Measurements from ENCODE around the gene PTGIS. TPM values are rescaled to one million over a fixed set of nuclear protein-coding genes. Genes with fewer than 3 reads are reported as not detected.

The PTGIS gene
- polyA plus RNA-seq, 2 of the 4 experiments (the other 2 are of a cell fraction) = 0.03 to 0.04 TPM

DNA sequence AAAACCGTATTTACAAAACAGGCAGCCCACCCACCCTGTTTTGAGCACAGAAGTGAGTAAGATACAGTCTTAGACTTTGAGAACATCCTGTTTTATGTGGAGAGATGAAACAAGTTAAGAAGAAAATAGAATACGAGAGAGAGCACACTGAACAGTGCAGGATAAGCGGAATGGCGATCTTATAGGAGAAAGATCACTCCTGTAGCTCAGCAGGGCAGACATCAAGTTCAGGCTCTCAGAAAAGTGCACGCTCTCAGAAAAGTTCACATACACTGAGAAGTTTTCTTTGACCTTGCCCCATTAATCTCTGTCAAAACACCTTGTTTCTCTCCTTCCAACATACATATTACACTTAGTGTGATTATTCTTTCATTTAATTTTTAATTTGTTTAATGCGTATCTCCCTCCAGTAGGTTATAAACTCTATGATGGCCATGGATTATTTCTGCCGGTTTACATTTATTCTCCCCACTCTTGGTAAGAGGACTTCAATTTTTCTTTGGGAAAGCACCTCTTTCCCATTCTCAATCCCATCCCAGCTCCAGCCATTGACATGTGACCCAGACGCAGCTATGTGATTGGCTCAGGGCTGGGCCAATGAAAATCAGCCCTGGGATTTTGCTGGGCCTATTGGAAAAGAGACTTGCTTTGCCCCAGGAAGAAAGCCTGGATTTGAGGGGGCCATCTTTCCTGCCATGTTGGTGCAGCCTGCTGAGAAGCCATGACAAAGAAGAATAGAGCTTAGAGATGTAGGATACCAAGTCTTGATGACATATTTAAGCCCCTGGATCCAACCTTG lies 101.6 kb downstream of the PTGIS start:
- FAIRE-seq (no peak), ATAC-seq (no peak), DNase-seq (ENCODE audit: low read depth in 1 of 2, low spot score in 1 of 2) (no peak)
- Histone ChIP-seq H3K4me1 (no peaks in the 10 kb centered on the region), H3K9me3 (no peaks in the 10 kb centered on the region), H3K4me2 (no peak overlapping the region), H3K4me3 (no peak overlapping the region), H3K27ac (no peak overlapping the region)
- ChIA-PET CTCF (interaction anchor here (1.2 to 4.0 kb wide), 4 partner anchors 10 to 132 kb away, joined by 3 to 21 read pairs (median 5); no protein-coding TSS in a partner anchor), POLR2A (no interaction called here)
- no peak for TF ChIP-seq SMC3 (IDR thresholded peaks at IDR 0.05)
- 0 out of 2 replicates have a peak, but pooled peaks have one; percentile 24 for TF ChIP-seq USF2 (IDR thresholded peaks at IDR 0.05)
- 68% methylated on average over 8 of the region's 8 CpGs for WGBS (ENCODE audit: missing lambda C conversion rate)

- 66% methylated on average over 6 of the region's 7 CpGs for WGBS (ENCODE audit: missing lambda C conversion rate)
- ChIA-PET CTCF (interaction anchor here (0.6 to 4.0 kb wide), 6 partner anchors 10 to 131 kb away, joined by 3 to 21 read pairs (median 5); no protein-coding TSS in a partner anchor), POLR2A (no interaction called here)
- TF ChIP-seq MAFK (IDR thresholded peaks at IDR 0.05; ENCODE audit: partially characterized antibody) (no peak), EHF (CRISPR knock-in tag; IDR thresholded peaks at IDR 0.05) (no peak), POLR2AphosphoS2 (conservative IDR thresholded peaks at IDR 0.05; ENCODE audit: low read length) (no peak), CHD4 (IDR thresholded peaks at IDR 0.05; ENCODE audit: borderline replicate concordance) (no peak), RFX5 (IDR thresholded peaks at IDR 0.05) (no peak), ZC3H11A (IDR thresholded peaks at IDR 0.05) (no peak), HOXA7 (CRISPR knock-in tag; IDR thresholded peaks at IDR 0.05) (no peak), USF2 (IDR thresholded peaks at IDR 0.05) (no peak), MAZ (IDR thresholded peaks at IDR 0.05; ENCODE audit: borderline replicate concordance, low read depth, low read length) (no peak), EP300 (IDR thresholded peaks at IDR 0.05) (no peak), MAX (IDR thresholded peaks at IDR 0.05) (no peak), TFCP2L1 (CRISPR knock-in tag; IDR thresholded peaks at IDR 0.05) (no peak), RNF2 (IDR thresholded peaks at IDR 0.05; ENCODE audit: borderline replicate concordance, low read depth) (no peak)
- Histone ChIP-seq H3K4me2 (no peak overlapping the region), H3K4me1 (0 out of 3 replicates have a peak, but pooled peaks cover 7% of the 10 kb centered on the region), H3K27ac (no peak overlapping the region), H3K9me3 (no peaks in the 10 kb centered on the region), H3K4me3 (no peak overlapping the region)
- no peak for ATAC-seq
- no peak for DNase-seq (ENCODE audit: low read depth in 1 of 2, low spot score in 1 of 2)
- no peak for FAIRE-seq
These were observed 103.4 kb downstream of the PTGIS start for GRCh38 chr20:49464556-49464955.

DNA sequence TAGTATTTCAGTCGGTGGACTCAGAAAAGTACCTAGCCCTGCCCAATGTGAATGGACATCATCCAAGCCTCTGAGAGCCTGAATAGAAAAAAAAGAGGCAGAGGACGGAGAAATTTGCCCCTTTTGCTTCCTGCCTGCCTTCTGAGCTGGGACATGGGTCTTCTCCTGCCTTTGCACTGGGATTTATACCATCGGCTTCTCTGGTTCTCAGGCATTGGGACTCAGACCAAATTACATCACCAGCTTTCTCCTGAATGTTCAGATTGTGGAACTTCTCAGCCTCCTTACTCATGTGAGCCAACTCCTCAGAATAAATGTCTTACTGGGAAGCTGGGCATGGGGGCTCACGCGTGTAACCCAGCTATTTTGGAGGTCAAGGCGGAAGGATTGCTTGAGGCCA lies 105.3 kb downstream of the PTGIS start:
- ATAC-seq (no peak), DNase-seq (ENCODE audit: low read depth in 1 of 2, low spot score in 1 of 2) (no peak), FAIRE-seq (no peak)
- no peaks in the 10 kb centered on the region for H3K9me3 ChIP-seq
- WGBS (ENCODE audit: missing lambda C conversion rate) = 75% methylated on average over 6 of the region's 6 CpGs
- H3K27ac ChIP-seq = no peak overlapping the region
- H3K4me3 ChIP-seq = no peak overlapping the region
- H3K4me1 ChIP-seq = 0 out of 3 replicates have a peak, but pooled peaks cover 7% of the 10 kb centered on the region
- CTCF ChIA-PET = interaction anchor here (1.0 to 1.8 kb wide), 5 partner anchors 11 to 78 kb away, joined by 3 to 9 read pairs (median 3); no protein-coding TSS in a partner anchor
- POLR2A ChIA-PET = no interaction called here
- TF ChIP-seq ZFP36 (IDR thresholded peaks at IDR 0.05; ENCODE audit: borderline replicate concordance, partially characterized antibody) = no peak
- no peak overlapping the region for H3K4me2 ChIP-seq

DNA sequence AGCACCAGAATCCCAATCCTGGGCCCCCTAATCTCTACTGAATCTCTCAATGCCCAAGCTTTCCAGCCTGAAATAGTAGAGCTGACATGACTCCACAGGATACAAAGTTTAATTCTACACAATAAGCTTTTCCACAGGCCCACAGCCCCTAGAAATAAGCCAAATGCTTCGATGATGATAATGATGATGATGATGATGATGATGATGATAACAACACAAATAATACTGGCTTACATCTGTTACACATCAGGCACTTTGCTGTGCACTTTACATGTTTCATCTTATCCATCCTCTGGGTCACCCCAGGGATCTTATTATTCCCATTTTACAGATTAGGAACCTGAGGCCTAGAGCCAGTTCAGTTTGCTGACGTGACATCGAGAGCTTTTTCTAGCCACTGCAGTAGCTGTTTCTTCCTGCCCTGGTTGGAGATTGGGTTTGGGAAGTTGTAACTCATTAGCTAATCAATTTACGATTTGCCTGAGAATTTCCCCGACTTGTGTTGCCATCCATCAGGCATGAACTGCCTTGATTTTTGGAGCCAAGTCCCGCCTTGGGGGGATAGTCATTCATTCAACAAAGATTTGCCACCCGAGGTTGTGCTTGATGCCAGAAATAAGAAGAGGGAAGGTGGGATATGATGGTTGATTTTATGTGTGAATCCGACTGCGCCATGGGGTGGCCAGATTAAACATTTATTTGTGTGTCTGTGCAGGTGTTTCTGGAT lies 105.9 kb downstream of the PTGIS start:
- CTCF ChIA-PET = interaction anchor here (0.6 to 1.8 kb wide), 5 partner anchors 11 to 808 kb away, joined by 3 to 9 read pairs (median 3); no protein-coding TSS in a partner anchor
- Histone ChIP-seq H3K4me2 (no peak overlapping the region), H3K4me3 (no peak overlapping the region), H3K9me3 (no peaks in the 10 kb centered on the region), H3K4me1 (0 out of 3 replicates have a peak, but pooled peaks cover 7% of the 10 kb centered on the region), H3K27ac (no peak overlapping the region)
- POLR2A ChIA-PET = no interaction called here
- FAIRE-seq (no peak), DNase-seq (ENCODE audit: low read depth in 1 of 2, low spot score in 1 of 2) (no peak), ATAC-seq (no peak)
- WGBS (ENCODE audit: missing lambda C conversion rate) = 59% methylated on average over 9 of the region's 9 CpGs
- TF ChIP-seq RFX5 (IDR thresholded peaks at IDR 0.05) (no peak), RCOR1 (IDR thresholded peaks at IDR 0.05; ENCODE audit: low read depth, low read length) (no peak), EP300 (IDR thresholded peaks at IDR 0.05) (no peak), MAZ (IDR thresholded peaks at IDR 0.05; ENCODE audit: borderline replicate concordance, low read depth, low read length) (no peak), NFE2L2 (conservative IDR thresholded peaks at IDR 0.05; ENCODE audit: low read length) (no peak), CBX8 (IDR thresholded peaks at IDR 0.05) (no peak), TP53 (CRISPR knock-in tag; IDR thresholded peaks at IDR 0.05) (no peak)
